B cell (primary cell): Measurements from ENCODE around the gene MRPS12.

ENCODE experiments used
- EZH2 ChIP-seq: IDR thresholded peaks from 2 replicates; pipeline ENCODE4 v1.6.1; 2012; ENCODE audit warnings: borderline replicate concordance, low read depth, mild to moderate bottlenecking, moderate library complexity, low read length; ENCODE audit not compliant: insufficient read depth, poor library complexity, severe bottlenecking
- TF ChIP-seq, protein P1 (sequence below): fragments of 200-600 bp; IDR thresholded peaks from one replicate; pipeline ENCODE4 v1.8.0; 2022; ENCODE audit warnings: antibody characterized with exemption, mild to moderate bottlenecking

DNA sequence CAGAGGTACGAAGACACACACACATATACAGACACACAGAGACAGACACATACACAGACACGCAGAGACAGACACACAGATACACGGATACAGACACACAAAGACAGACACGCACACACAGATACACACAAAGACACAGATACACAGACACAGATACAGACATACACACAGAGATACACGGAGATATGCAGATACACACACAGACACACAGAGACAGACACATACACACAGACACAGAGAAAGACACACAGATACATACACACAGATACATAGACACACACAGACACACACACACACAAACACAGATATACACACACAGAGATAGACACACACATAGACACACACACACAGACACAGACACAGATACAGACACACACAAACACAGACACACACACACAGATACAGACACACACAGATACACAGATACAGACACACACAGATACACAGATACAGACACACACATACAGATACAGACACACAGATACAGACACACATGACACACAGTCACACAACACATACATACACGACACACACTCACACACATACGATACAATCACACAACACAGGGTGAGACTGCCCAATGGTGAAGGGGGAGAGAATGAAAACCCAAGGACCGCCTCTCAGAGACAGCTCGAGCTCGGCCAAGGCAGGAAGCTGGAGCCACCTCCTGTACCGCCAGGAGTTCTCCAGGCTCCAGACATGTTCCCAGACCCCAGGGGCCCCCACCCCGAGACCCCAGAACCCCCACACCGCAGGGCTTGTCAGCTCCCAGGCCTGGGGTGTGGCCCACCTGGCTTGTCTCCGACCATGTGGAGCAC lies 9.9 kb upstream of the MRPS12 start:
- no peak for TF ChIP-seq EZH2
- TF ChIP-seq, protein P1, sequence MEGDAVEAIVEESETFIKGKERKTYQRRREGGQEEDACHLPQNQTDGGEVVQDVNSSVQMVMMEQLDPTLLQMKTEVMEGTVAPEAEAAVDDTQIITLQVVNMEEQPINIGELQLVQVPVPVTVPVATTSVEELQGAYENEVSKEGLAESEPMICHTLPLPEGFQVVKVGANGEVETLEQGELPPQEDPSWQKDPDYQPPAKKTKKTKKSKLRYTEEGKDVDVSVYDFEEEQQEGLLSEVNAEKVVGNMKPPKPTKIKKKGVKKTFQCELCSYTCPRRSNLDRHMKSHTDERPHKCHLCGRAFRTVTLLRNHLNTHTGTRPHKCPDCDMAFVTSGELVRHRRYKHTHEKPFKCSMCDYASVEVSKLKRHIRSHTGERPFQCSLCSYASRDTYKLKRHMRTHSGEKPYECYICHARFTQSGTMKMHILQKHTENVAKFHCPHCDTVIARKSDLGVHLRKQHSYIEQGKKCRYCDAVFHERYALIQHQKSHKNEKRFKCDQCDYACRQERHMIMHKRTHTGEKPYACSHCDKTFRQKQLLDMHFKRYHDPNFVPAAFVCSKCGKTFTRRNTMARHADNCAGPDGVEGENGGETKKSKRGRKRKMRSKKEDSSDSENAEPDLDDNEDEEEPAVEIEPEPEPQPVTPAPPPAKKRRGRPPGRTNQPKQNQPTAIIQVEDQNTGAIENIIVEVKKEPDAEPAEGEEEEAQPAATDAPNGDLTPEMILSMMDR, result no peak
